Kidney (tissue), 14 donors: Measurements from ENCODE around the gene TMEM130. TPM values are rescaled to one million over a fixed set of nuclear protein-coding genes. Genes with fewer than 3 reads are reported as not detected.

Experiments
- DNase-seq, 5 donors: peaks; one replicate each; pipeline ENCODE4 v3.0.0-alpha.2; 2013 to 2020
- FAIRE-seq: peaks from 2 replicates; lab custom pipeline; 2012; peaks lifted over from hg19 to GRCh38; lab: Jason Lieb, UNC
- H3K27ac ChIP-seq, 2 donors: one replicate each; pipeline ENCODE4 v1.7.0; 2013; ENCODE audit warnings: low read depth in 2 of 2, low read length in 2 of 2, inconsistent platforms in 1 of 2
- H3K27me3 ChIP-seq: one replicate; pipeline ENCODE4 v1.7.1; 2013; ENCODE audit warnings: low read length, inconsistent platforms; ENCODE audit not compliant: control insufficient read depth, insufficient read depth
- H3K36me3 ChIP-seq, 3 donors: one replicate each; pipeline versions ENCODE4 v1.7.0 to v1.7.1; 2013; ENCODE audit warnings: low read length in 3 of 3, control low read depth in 1 of 3, inconsistent platforms in 1 of 3; ENCODE audit not compliant: insufficient read depth in 3 of 3, control insufficient read depth in 2 of 3
- H3K4me1 ChIP-seq, 3 donors: one replicate each; pipeline versions ENCODE4 v1.7.0 to v1.7.1; 2013; ENCODE audit warnings: low read length in 3 of 3, inconsistent platforms in 1 of 3, low read depth in 1 of 3; ENCODE audit not compliant: control insufficient read depth in 2 of 3, insufficient read depth in 2 of 3
- H3K4me3 ChIP-seq, 3 donors: one replicate each; pipeline versions ENCODE4 v1.7.0 to v1.8.1; 2013; ENCODE audit warnings: low read length in 3 of 3, control low read depth in 1 of 3, inconsistent platforms in 1 of 3
- H3K9ac ChIP-seq, 3 donors: one replicate each; pipeline versions ENCODE4 v1.7.0 to v1.7.1; 2013; ENCODE audit warnings: low read length in 3 of 3, control low read depth in 1 of 3, inconsistent platforms in 1 of 3
- H3K9me3 ChIP-seq, 3 donors: one replicate each; pipeline versions ENCODE4 v1.7.0 to v1.7.1; 2013; ENCODE audit warnings: low read length in 3 of 3, control low read depth in 1 of 3, inconsistent platforms in 1 of 3; ENCODE audit not compliant: control insufficient read depth in 2 of 3, insufficient read depth in 1 of 3
- intact Hi-C: fragments of 100-400 bp; cut with DNase I; formaldehyde crosslinking; loops from one replicate; pipeline ENCODE4 v1.11.1; 2022
- microRNA-seq: library from miRNA; unstranded; fragments of <30 nt; microRNA quantifications from one replicate; pipeline ENCODE4 v1.2.0, GENCODE V29; 2020
- polyA plus RNA-seq: library from polyadenylated mRNA; stranded (reverse); fragments of 350-450 nt; fragmentation: Illumina TruSeq; extraction: RNeasy Lipid Tissue Mini Kit (QIAGEN cat#74804); gene quantifications from one replicate; pipeline ENCODE4 v1.2.3, GENCODE V29; 2014; ENCODE audit warnings: low read depth, low replicate concordance; ENCODE audit not compliant: insufficient read depth
- total RNA-seq: library from RNA; stranded (reverse); fragmentation: NEBNext Ultra II Directional; extraction: Animal tissue kit (Norgen Biotek cat#: 25700); gene quantifications from one replicate; pipeline ENCODE4 v1.2.1, GENCODE V29; 2021
- TF ChIP-seq, protein P1 (sequence below): IDR thresholded peaks from 3 replicates; pipeline ENCODE4 v1.5.1; 2012; ENCODE audit warnings: mild to moderate bottlenecking, moderate library complexity, borderline replicate concordance; ENCODE audit not compliant: insufficient read depth; ENCODE audit errors: extremely low read depth
- donor health status: control.
- donor health status: control.
- donor health status: control.
- donor health status: control.
- donor health status: control.
- donor health status: DM: yes; HTN: yes; CAD: no.
- donor health status: Normal renal cell carcinoma (clear cell type).

Gene TMEM130
- total and polyA plus RNA-seq, 2 donors from 2014 or later, result 5.0 to 12.9 TPM

DNA sequence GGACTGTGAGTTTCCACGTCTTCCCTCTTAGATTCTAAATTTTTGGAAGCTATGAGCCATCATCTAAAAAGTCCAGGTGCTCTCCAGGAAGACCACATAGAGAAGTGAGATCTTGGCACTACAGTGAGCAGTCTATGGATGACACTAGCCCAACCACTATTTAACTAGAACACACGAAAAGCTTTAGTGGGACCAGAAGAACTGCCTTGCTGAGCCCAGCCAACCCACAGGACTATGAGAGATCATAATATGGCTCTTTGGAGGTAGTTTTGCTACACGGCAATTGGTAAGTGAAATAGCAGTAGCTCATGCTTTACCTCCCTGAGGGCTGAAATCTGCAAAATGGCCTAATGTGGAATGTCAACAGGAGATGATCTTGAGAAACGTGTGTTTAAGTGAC is 68.8 kb downstream of the TMEM130 start:
- no peaks in the 10 kb centered on the region for H3K36me3 ChIP-seq
- no peak for DNase-seq

GRCh38 chr7:98797150-98797549 is 72.7 kb downstream of the TMEM130 start:
- FAIRE-seq (no peak), DNase-seq (no peak)
- Histone ChIP-seq H3K4me3 (no peak overlapping the region), H3K9ac (no peak overlapping the region), H3K27ac (no peak overlapping the region), H3K9me3 (peaks cover 0 to 15% (median 3%) of the 10 kb centered on the region in 3 donors), H3K4me1 (no peaks in the 10 kb centered on the region), H3K36me3 (no peaks in the 10 kb centered on the region), H3K27me3 (no peaks in the 10 kb centered on the region)
- TF ChIP-seq, protein P1, sequence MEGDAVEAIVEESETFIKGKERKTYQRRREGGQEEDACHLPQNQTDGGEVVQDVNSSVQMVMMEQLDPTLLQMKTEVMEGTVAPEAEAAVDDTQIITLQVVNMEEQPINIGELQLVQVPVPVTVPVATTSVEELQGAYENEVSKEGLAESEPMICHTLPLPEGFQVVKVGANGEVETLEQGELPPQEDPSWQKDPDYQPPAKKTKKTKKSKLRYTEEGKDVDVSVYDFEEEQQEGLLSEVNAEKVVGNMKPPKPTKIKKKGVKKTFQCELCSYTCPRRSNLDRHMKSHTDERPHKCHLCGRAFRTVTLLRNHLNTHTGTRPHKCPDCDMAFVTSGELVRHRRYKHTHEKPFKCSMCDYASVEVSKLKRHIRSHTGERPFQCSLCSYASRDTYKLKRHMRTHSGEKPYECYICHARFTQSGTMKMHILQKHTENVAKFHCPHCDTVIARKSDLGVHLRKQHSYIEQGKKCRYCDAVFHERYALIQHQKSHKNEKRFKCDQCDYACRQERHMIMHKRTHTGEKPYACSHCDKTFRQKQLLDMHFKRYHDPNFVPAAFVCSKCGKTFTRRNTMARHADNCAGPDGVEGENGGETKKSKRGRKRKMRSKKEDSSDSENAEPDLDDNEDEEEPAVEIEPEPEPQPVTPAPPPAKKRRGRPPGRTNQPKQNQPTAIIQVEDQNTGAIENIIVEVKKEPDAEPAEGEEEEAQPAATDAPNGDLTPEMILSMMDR, result no peak
- intact Hi-C loops, result no loop called here

More for the DNA sequence above, 68.8 kb downstream of the TMEM130 start:
- Histone ChIP-seq H3K4me3 (no peak overlapping the region), H3K9me3 (peaks cover 0 to 15% (median 3%) of the 10 kb centered on the region in 3 donors), H3K27me3 (no peaks in the 10 kb centered on the region), H3K9ac (no peak overlapping the region), H3K27ac (no peak overlapping the region), H3K4me1 (no peaks in the 10 kb centered on the region)
- no peak for FAIRE-seq
- intact Hi-C loops, result no loop called here
- TF ChIP-seq, protein P1, result no peak

Small RNAs within 50 kb of the gene (microRNA-seq; reads per million reads assigned to microRNA genes)
- 25.7 reads per million, percentile 35 among the genes with 10 or more reads in this experiment for gene MIR3609

Other genes starting within 250 kb of the TMEM130 start
- gene TRRAP, start 8.5 kb upstream of the TMEM130 start, total RNA-seq, result 47.7 TPM
- 7.0 TPM for gene TRRAP, start 8.5 kb upstream of the TMEM130 start, polyA plus RNA-seq